Stimulated activated CD8-positive, alpha-beta memory T cell treated with anti-CD3 and anti-CD28 coated beads, Interleukin-15, amount 100 ng/mL, for 4 hours (primary cell): ENCODE results near the gene MATN3.

ENCODE experiments used
- DNase-seq, 2 donors: peaks; one replicate each; pipeline ENCODE4 v3.0.0-alpha.2; 2020; ENCODE audit warnings: low read depth in 2 of 2

Gene MATN3

GRCh38 chr2:20037660-20038059 lies 25.2 kb upstream of the MATN3 start:
- no peak for DNase-seq

GRCh38 chr2:20035955-20036666 lies 23.6 kb upstream of the MATN3 start:
- DNase-seq = no peak

- no peak for DNase-seq
These were observed 22.4 kb upstream of the MATN3 start for GRCh38 chr2:20034821-20035220.

GRCh38 chr2:20034218-20034617 lies 21.8 kb upstream of the MATN3 start:
- no peak for DNase-seq

GRCh38 chr2:20033322-20033721 lies 20.9 kb upstream of the MATN3 start:
- DNase-seq = no peak

- no peak for DNase-seq
These were observed 17.8 kb upstream of the MATN3 start for GRCh38 chr2:20030224-20030623.

GRCh38 chr2:20027705-20028434 lies 15.4 kb upstream of the MATN3 start:
- DNase-seq = no peak

GRCh38 chr2:20027260-20027677 lies 14.8 kb upstream of the MATN3 start:
- DNase-seq = no peak

- no peak for DNase-seq
These were observed 12.8 kb upstream of the MATN3 start for GRCh38 chr2:20025065-20025786.

- DNase-seq = no peak
These were observed 11.2 kb upstream of the MATN3 start for GRCh38 chr2:20023688-20024087.

GRCh38 chr2:20021405-20022009 lies 9.0 kb upstream of the MATN3 start:
- no peak for DNase-seq

- DNase-seq = no peak
These were observed 7.3 kb upstream of the MATN3 start for GRCh38 chr2:20019747-20020146.

- no peak for DNase-seq
These were observed 6.2 kb upstream of the MATN3 start for GRCh38 chr2:20018601-20019152.

- no peak for DNase-seq
These were observed 3.9 kb upstream of the MATN3 start for GRCh38 chr2:20016346-20016745.

GRCh38 chr2:20015482-20016083 lies 3.1 kb upstream of the MATN3 start:
- no peak for DNase-seq

- DNase-seq = no peak
These were observed 820 bp upstream of the MATN3 start for GRCh38 chr2:20013126-20013849.

GRCh38 chr2:20012032-20012281 lies 511 bp downstream of the MATN3 start:
- DNase-seq = no peak

GRCh38 chr2:20011276-20012031 lies 1.0 kb downstream of the MATN3 start:
- no peak for DNase-seq

- no peak for DNase-seq
These were observed 3.8 kb downstream of the MATN3 start for GRCh38 chr2:20008703-20009102.

- no peak for DNase-seq
These were observed 6.5 kb downstream of the MATN3 start for GRCh38 chr2:20005891-20006470.
